Activated B cell treated with CpG ODN at 0.5 μM for 24 hours (primary cell): ENCODE measurements around the gene ZNF394. TPM values are rescaled to one million over a fixed set of nuclear protein-coding genes. Genes with fewer than 3 reads are reported as not detected.
A peak's percentile ranks its signal among the peaks of the same experiment; 100 is the strongest.

Experiments used
- ATAC-seq: fragments of 200-7000 bp; cut with Tn5 transposase; one replicate; pipeline ENCODE4 v1.10.0; 2021; ENCODE audit warnings: low read depth, mild to moderate bottlenecking, moderate library complexity
- CTCF ChIA-PET: fragments of 350-600 bp; sonication (Branson Sonifier 250); formaldehyde crosslinking; loops from one replicate; lab custom pipeline; 2021; ENCODE audit warnings: antibody characterized with exemption; lab: Charles Lee
- POLR2A ChIA-PET: fragments of 350-600 bp; sonication (Branson Sonifier 250); formaldehyde crosslinking; loops from one replicate; lab custom pipeline; 2021; ENCODE audit warnings: antibody characterized with exemption; lab: Charles Lee
- DNase-seq: peaks from one replicate; pipeline ENCODE4 v3.0.0; 2022
- H3K27ac Mint-ChIP-seq: one replicate; pipeline ENCODE4 v1.8.0; 2020; ENCODE audit warnings: mixed read lengths
- H3K27me3 Mint-ChIP-seq: one replicate; pipeline ENCODE4 v1.8.0; 2021; ENCODE audit warnings: mixed read lengths
- H3K36me3 Mint-ChIP-seq: one replicate; pipeline ENCODE4 v1.8.0; 2021; ENCODE audit warnings: low read depth, mixed read lengths
- H3K4me1 Mint-ChIP-seq: one replicate; pipeline ENCODE4 v1.8.0; 2021; ENCODE audit warnings: mixed read lengths
- H3K4me3 Mint-ChIP-seq: one replicate; pipeline ENCODE4 v1.8.0; 2020; ENCODE audit warnings: mild to moderate bottlenecking, mixed read lengths
- H3K9me3 Mint-ChIP-seq: one replicate; pipeline ENCODE4 v1.8.0; 2020; ENCODE audit warnings: mixed read lengths
- CTCF ChIP-seq: fragments of 200-600 bp; IDR thresholded peaks from one replicate; pipeline ENCODE4 v1.8.0; 2022; ENCODE audit warnings: antibody characterized with exemption, mild to moderate bottlenecking
- intact Hi-C: fragments of 100-400 bp; cut with micrococcal nuclease; formaldehyde crosslinking; loops from one replicate; pipeline ENCODE4 v1.15.1; 2024
- total RNA-seq: library from RNA; stranded (reverse); gene quantifications from 2 replicates; pipeline ENCODE4 v1.2.3, GENCODE V29; 2022

Gene ZNF394
- total RNA-seq, 1 donor from 2014 or later = 61.7 TPM

GRCh38 chr7:99525713-99526440 lies 25.8 kb upstream of the ZNF394 start:
- DNase-seq (no peak), ATAC-seq (no peak)
- H3K4me3 Mint-ChIP-seq = no peak overlapping the region
- ChIA-PET POLR2A (no interaction called here), CTCF (interaction anchor here (0.9 kb wide), 1 partner anchor 54 kb away, joined by 3 read pairs; no protein-coding TSS in a partner anchor)
- H3K27me3 Mint-ChIP-seq = no peaks in the 10 kb centered on the region
- peaks cover 58% of the 10 kb centered on the region for H3K36me3 Mint-ChIP-seq
- H3K9me3 Mint-ChIP-seq = peaks cover 4% of the 10 kb centered on the region
- no peaks in the 10 kb centered on the region for H3K4me1 Mint-ChIP-seq
- intact Hi-C loops = no loop called here
- no peak for TF ChIP-seq CTCF
- no peak overlapping the region for H3K27ac Mint-ChIP-seq

GRCh38 chr7:99521399-99521798 lies 21.3 kb upstream of the ZNF394 start:
- ChIA-PET CTCF (no interaction called here), POLR2A (interaction anchor here (1.3 kb wide), 1 partner anchor 16 kb away, joined by 3 read pairs; no protein-coding TSS in a partner anchor)
- H3K9me3 Mint-ChIP-seq = no peaks in the 10 kb centered on the region
- no peak for DNase-seq
- no peak overlapping the region for H3K4me3 Mint-ChIP-seq
- no peak for TF ChIP-seq CTCF
- intact Hi-C loops = no loop called here
- no peaks in the 10 kb centered on the region for H3K4me1 Mint-ChIP-seq
- H3K27me3 Mint-ChIP-seq = no peaks in the 10 kb centered on the region
- H3K36me3 Mint-ChIP-seq = peaks cover 45% of the 10 kb centered on the region
- ATAC-seq = no peak
- no peak overlapping the region for H3K27ac Mint-ChIP-seq

GRCh38 chr7:99514050-99514449 lies 14.0 kb upstream of the ZNF394 start:
- Mint-ChIP-seq H3K9me3 (no peaks in the 10 kb centered on the region), H3K27ac (no peak overlapping the region), H3K27me3 (no peaks in the 10 kb centered on the region), H3K36me3 (peaks cover 43% of the 10 kb centered on the region), H3K4me3 (no peak overlapping the region), H3K4me1 (peaks cover 5% of the 10 kb centered on the region)
- DNase-seq (no peak), ATAC-seq (no peak)
- POLR2A ChIA-PET = interaction anchor here (1.2 kb wide), 1 partner anchor 10 kb away, joined by 3 read pairs; the partner anchor contains the start of gene ZKSCAN5
- CTCF ChIA-PET = no interaction called here
- no peak for TF ChIP-seq CTCF
- intact Hi-C loops = no loop called here

- ChIA-PET POLR2A (interaction anchor here (0.6 to 4.6 kb wide), 24 partner anchors 16 to 1713 kb away, joined by 3 to 69 read pairs (median 6); partner anchors contain the start of genes ARPC1A, ATP5MF, BUD31 and CPSF4), CTCF (no interaction called here)
- DNase-seq (no peak), ATAC-seq (no peak)
- Mint-ChIP-seq H3K4me1 (peaks cover 33% of the 10 kb centered on the region), H3K9me3 (no peaks in the 10 kb centered on the region), H3K36me3 (peaks cover 7% of the 10 kb centered on the region), H3K27ac (peak overlapping the region; percentile 98), H3K27me3 (no peaks in the 10 kb centered on the region), H3K4me3 (peak overlapping the region; percentile 98)
- no peak for TF ChIP-seq CTCF
- intact Hi-C loops = loop anchor here (1.0 to 2.0 kb wide), 3 partner anchors 67 to 510 kb away; partner anchors contain the start of genes ARPC1B, CPSF4, PTCD1 and ZKSCAN1
Observed at GRCh38 chr7:99505324-99505662, 5.2 kb upstream of the ZNF394 start.
